Astrocyte of the spinal cord (primary cell): ENCODE data around the gene MUC20.
"Not testable (repeated sequence)": the region's sequence is repeated elsewhere in the genome, so short reads cannot be mapped to it uniquely, and the experiment has no call there.

Source experiments
- DNase-seq: peaks from one replicate; pipeline ENCODE4 v3.0.0; 2011; ENCODE audit warnings: low read depth, low spot score
- H3K4me3 ChIP-seq: 2 replicates; pipeline ENCODE4 v1.5.1; 2011; ENCODE audit warnings: low read depth, mild to moderate bottlenecking, low read length, moderate library complexity
- CTCF ChIP-seq: IDR thresholded peaks from 2 replicates; pipeline ENCODE4 v1.5.1; 2012; ENCODE audit warnings: low read depth, mild to moderate bottlenecking, low read length, inconsistent platforms
- in situ Hi-C: cut with HindIII; loops from 2 replicates; pipeline ENCODE4 v1.10.0; 2017; ENCODE audit warnings: low sequenced_read_pairs

MUC20 gene

GRCh38 chr3:195709676-195710085, 11.1 kb upstream of the MUC20 start:
- no peak for DNase-seq
- no peak overlapping the region for H3K4me3 ChIP-seq
- in situ Hi-C loops = no loop called here
- no peak for TF ChIP-seq CTCF

- DNase-seq, in situ Hi-C loops, H3K4me3 ChIP-seq: not testable (repeated sequence)
Measured at GRCh38 chr3:195710126-195710905, 10.5 kb upstream of the MUC20 start.

- in situ Hi-C loops, DNase-seq, H3K4me3 ChIP-seq: not testable (repeated sequence)
Measured at GRCh38 chr3:195711091-195711812, 9.5 kb upstream of the MUC20 start.

- no peak for DNase-seq
- in situ Hi-C loops = no loop called here
- TF ChIP-seq CTCF = no peak
Measured at GRCh38 chr3:195711813-195712534, 8.8 kb upstream of the MUC20 start.

GRCh38 chr3:195712535-195712910, 8.3 kb upstream of the MUC20 start:
- in situ Hi-C loops, H3K4me3 ChIP-seq, DNase-seq: not testable (repeated sequence)

More at GRCh38 chr3:195711813-195712534, 8.8 kb upstream of the MUC20 start:
- no peak overlapping the region for H3K4me3 ChIP-seq

- in situ Hi-C loops, H3K4me3 ChIP-seq, DNase-seq: not testable (repeated sequence)
Measured at GRCh38 chr3:195713150-195713549, 7.6 kb upstream of the MUC20 start.

GRCh38 chr3:195714380-195715011, 6.3 kb upstream of the MUC20 start:
- in situ Hi-C loops = no loop called here
- no peak for TF ChIP-seq CTCF
- no peak for DNase-seq

GRCh38 chr3:195715134-195715533, 5.6 kb upstream of the MUC20 start:
- in situ Hi-C loops = no loop called here
- no peak overlapping the region for H3K4me3 ChIP-seq
- TF ChIP-seq CTCF = no peak
- DNase-seq = no peak

More at GRCh38 chr3:195714380-195715011, 6.3 kb upstream of the MUC20 start:
- no peak overlapping the region for H3K4me3 ChIP-seq
